Raji (cell line): ENCODE results near the gene VWA5B2.

ENCODE experiments used
- POLR2A ChIP-seq: IDR thresholded peaks from 2 replicates; pipeline ENCODE4 v1.6.1; 2011; ENCODE audit warnings: low read depth, low read length, control low read depth; ENCODE audit not compliant: insufficient read depth

VWA5B2 gene

DNA sequence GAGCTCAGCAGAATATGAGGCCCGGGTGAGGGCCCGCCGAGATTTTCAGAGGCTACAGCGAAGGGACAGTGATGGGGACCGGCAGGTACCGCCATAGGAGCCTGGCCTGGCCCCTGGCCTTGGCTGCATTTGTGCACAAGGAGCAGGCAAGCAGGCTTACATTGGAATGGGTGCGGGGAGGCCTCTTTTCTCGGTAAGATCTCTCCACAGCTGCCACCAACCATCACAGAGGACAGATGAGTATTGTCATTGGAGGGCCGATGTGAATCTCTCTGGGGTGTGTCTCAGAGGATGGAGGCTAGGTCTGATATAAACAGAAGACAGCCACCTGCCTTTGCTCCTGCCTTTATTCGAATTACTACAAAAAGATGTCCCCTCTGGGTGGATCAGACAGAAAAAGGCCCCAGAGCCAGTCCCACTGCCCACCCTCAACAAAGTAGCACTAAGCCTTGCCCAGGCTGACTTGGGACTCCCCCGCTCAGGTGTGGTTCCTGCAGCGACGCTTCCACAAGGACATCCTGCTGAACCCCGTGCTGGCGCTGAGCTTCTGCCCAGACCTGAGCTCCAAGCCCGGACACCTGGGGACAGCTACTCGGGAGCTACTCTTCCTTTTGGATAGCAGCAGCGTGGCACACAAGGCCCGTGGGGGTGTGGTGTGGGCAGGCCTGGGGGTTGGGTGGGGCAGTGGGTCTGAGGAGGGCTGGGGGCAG lies 5.4 kb downstream of the VWA5B2 start:
- no peak for TF ChIP-seq POLR2A

GRCh38 chr3:184235381-184236032 lies 6.1 kb downstream of the VWA5B2 start:
- no peak for TF ChIP-seq POLR2A

DNA sequence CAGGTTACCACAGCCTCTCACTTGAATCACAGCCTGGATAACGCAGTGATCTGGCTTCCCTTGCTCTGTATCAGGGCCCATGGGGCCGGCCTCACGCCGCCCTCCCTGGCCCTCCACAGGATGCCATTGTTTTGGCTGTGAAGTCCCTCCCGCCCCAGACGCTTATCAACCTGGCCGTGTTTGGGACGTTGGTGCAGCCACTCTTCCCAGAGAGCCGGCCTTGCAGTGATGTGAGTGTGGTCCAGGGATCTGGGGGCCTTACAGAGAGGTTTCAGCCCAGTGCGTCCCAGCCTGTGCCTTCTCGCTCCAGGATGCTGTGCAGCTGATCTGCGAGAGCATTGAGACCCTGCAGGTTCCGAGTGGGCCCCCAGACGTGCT lies 6.6 kb downstream of the VWA5B2 start:
- no peak for TF ChIP-seq POLR2A

DNA sequence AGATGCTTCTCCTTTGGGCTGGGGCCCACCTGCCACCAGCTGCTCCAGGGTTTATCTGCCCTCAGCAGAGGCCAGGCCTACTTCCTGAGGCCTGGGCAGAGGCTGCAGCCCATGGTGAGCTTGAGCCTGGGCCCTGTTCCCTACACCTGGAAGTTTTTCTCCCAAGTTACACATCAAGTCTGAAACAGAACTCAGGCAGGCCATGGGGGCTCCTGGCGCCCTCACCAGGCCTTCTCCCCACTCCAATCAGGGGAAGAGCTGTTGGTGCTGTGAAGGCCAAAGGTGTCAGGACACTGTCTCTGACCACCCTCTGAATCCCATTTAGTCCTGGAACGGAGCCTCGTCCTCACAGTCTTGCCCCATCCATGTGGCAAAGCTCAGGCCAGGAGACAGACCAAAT lies 7.3 kb downstream of the VWA5B2 start:
- no peak for TF ChIP-seq POLR2A

GRCh38 chr3:184237211-184237610 lies 7.8 kb downstream of the VWA5B2 start:
- TF ChIP-seq POLR2A, result no peak

DNA sequence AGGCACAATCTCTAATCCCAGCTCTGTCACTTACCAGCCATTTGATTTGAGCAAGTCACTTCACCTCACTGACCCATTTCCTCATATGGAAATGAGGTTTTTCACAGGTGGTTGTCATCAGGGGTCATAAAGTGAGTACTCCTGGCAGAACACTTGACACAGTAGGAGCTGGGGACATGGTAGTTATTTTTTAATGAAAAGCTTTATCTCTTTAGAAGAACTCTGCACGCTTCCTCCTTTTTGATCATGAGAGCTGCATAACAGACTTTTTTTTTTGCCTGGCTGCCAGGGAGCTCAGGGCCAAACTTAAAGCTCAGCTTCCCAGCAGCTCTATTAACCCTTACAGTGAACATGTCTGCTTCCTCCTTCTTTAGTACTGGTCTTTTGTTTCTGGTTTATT lies 8.4 kb downstream of the VWA5B2 start:
- no peak for TF ChIP-seq POLR2A

DNA sequence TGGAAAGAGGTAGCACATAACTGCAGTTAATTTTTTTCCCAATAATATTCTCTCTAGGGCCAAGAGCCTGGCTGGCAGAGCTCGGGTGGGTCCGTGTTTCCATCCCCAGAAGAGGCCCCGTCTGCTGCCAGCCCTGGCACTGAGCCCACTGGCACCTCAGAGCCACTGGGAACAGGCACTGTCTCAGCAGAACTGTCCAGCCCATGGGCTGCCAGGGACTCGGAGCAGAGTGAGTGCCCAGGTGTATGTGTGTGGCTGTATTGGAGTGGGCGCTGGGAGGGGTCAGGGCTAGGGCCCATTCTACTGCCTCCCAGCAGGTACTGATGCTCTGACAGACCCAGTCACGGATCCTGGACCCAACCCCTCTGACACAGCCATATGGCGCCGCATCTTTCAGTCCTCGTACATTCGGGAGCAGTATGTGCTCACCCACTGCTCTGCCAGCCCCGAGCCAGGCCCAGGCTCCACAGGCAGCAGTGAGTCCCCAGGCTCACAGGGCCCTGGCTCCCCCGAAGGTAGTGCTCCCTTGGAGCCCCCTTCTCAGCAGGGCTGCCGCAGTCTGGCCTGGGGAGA lies 8.9 kb downstream of the VWA5B2 start:
- TF ChIP-seq POLR2A, result no peak

DNA sequence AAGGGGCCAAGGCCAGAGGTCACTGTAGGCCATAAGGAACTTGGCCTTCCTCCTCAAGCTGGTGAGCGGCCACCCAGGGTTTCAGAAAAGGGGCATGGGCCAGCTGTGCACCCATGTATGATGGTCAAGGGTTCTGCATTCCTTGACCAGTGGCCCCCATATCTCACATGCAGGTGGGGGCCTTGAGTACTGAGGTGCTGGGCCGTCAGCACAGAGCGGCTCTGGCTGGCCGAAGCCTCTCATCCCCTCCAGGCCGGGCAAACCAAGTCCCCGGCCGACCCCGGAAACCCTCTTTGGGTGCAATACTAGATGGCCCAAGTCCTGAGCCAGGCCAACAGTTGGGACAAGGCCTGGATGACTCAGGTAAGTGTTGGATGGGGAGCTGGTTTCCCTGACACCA lies 9.8 kb downstream of the VWA5B2 start:
- TF ChIP-seq POLR2A, result no peak

GRCh38 chr3:184239708-184240107 lies 10.3 kb downstream of the VWA5B2 start:
- TF ChIP-seq POLR2A, result no peak

- no peak for TF ChIP-seq POLR2A
These were observed 11.2 kb downstream of the VWA5B2 start for GRCh38 chr3:184240384-184241140.

DNA sequence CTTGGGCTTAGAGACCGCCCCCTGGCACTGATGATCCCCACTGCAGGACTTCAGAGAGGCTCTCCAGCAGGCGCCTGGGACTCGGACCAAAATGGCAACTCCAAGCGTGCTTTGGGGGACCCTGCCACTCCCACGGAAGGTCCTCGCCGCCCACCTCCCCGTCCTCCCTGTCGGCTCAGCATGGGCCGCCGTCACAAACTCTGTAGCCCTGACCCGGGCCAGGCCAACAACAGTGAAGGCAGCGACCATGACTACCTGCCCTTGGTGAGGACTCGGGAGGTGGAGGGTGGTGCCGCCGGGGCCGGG lies 11.7 kb downstream of the VWA5B2 start:
- no peak for TF ChIP-seq POLR2A

- no peak for TF ChIP-seq POLR2A
These were observed 12.3 kb downstream of the VWA5B2 start for GRCh38 chr3:184241447-184242296.

- no peak for TF ChIP-seq POLR2A
These were observed 12.9 kb downstream of the VWA5B2 start for GRCh38 chr3:184242297-184242685.

DNA sequence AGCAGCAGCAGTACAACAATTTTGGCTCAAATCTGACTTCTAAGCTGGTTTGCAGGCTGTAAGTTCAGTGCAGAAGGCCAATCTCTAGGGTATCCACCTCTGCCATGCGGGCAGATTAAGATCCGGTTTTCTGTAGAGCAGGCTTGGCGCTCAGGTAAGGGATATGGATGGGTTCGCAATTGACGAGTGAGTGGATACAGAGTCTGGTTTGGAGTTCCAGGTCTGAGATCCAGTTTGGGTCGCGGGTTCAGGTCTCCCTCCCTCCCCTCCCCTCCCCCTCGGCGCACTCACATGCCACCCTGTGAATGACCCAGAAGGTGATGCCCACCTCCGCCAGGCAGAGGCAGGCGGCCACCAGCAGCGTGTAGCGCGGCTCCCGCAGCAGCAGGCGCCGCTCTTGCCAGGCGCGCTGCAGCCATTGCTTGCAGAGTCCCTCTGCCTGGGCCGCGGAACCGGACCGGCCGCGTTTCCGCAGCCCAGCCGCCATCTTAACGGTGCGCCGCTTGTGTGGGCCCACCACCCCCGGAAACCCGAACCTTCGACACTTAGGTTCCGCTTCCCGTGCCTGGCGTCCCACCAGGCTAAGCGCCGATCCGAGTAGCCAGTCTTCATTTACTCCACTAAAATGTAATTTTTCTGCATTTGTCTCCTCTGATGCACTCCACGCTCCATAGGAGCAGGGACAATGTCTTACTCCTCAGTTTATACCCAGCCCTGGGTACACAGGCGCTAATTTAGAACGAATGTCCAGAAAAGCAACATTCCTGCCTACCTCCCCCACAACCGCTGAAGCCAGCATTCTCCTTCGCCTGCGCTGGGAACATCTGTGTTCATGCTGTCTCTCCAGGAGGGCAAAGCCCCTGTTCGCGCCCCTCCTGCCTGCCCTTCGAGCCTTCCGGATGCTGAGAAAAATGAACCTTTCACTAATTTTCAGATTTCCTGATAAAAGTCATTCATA lies 19.3 kb downstream of the VWA5B2 start, which contains the start of gene ALG3:
Gene ALG3, minus strand, starts transcription at position 509 of the 958 bp plus-strand sequence. Its CDS starts 22 bp downstream, at position 487.
- peak; percentile 96 for TF ChIP-seq POLR2A
